Measurements from ENCODE around the gene IGF1.

- TF ChIP-seq PBX3 (IDR thresholded peaks at IDR 0.05): no peak
- no peak for TF ChIP-seq ZBTB33 (IDR thresholded peaks at IDR 0.05; ENCODE audit: borderline replicate concordance, low read depth)
- no peak for TF ChIP-seq EZH2phosphoT487 (IDR thresholded peaks at IDR 0.05; ENCODE audit: borderline replicate concordance, low read depth)
- TF ChIP-seq CTCF (IDR thresholded peaks at IDR 0.05): no peak
- TF ChIP-seq, protein P1, sequence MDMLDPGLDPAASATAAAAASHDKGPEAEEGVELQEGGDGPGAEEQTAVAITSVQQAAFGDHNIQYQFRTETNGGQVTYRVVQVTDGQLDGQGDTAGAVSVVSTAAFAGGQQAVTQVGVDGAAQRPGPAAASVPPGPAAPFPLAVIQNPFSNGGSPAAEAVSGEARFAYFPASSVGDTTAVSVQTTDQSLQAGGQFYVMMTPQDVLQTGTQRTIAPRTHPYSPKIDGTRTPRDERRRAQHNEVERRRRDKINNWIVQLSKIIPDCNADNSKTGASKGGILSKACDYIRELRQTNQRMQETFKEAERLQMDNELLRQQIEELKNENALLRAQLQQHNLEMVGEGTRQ (IDR thresholded peaks at IDR 0.05; ENCODE audit: borderline replicate concordance, low read depth, low read length): no peak
- no peak for TF ChIP-seq CHD2 (IDR thresholded peaks at IDR 0.05; ENCODE audit: low read length, partially characterized antibody)
- no peak for TF ChIP-seq GABPA (IDR thresholded peaks at IDR 0.05; ENCODE audit: low read depth)
- TF ChIP-seq RAD21 (IDR thresholded peaks at IDR 0.05; ENCODE audit: low read length): no peak
- TF ChIP-seq POLR2AphosphoS5 (IDR thresholded peaks at IDR 0.05; ENCODE audit: low read depth, low read length): no peak
Observed at GRCh38 chr12:102475355-102475754, 5.0 kb downstream of the IGF1 start.

Data from SK-N-SH (cell line).